ENCODE data around the gene TNFSF18.

GRCh38 chr1:173082913-173083312 is 32.2 kb upstream of the TNFSF18 start:
- TF ChIP-seq, protein P1, sequence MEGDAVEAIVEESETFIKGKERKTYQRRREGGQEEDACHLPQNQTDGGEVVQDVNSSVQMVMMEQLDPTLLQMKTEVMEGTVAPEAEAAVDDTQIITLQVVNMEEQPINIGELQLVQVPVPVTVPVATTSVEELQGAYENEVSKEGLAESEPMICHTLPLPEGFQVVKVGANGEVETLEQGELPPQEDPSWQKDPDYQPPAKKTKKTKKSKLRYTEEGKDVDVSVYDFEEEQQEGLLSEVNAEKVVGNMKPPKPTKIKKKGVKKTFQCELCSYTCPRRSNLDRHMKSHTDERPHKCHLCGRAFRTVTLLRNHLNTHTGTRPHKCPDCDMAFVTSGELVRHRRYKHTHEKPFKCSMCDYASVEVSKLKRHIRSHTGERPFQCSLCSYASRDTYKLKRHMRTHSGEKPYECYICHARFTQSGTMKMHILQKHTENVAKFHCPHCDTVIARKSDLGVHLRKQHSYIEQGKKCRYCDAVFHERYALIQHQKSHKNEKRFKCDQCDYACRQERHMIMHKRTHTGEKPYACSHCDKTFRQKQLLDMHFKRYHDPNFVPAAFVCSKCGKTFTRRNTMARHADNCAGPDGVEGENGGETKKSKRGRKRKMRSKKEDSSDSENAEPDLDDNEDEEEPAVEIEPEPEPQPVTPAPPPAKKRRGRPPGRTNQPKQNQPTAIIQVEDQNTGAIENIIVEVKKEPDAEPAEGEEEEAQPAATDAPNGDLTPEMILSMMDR (IDR thresholded peaks at IDR 0.05): no peak
- TF ChIP-seq EZH2 (IDR thresholded peaks at IDR 0.05; ENCODE audit: borderline replicate concordance, insufficient read depth, low read depth, low read length, poor library complexity, severe bottlenecking): no peak
